G401.6 (cell line): ENCODE results near the gene CDON.

Experiments
- FAIRE-seq: peaks from 2 replicates; lab custom pipeline; 2012; peaks lifted over from hg19 to GRCh38; lab: Jason Lieb, UNC

CDON gene

DNA sequence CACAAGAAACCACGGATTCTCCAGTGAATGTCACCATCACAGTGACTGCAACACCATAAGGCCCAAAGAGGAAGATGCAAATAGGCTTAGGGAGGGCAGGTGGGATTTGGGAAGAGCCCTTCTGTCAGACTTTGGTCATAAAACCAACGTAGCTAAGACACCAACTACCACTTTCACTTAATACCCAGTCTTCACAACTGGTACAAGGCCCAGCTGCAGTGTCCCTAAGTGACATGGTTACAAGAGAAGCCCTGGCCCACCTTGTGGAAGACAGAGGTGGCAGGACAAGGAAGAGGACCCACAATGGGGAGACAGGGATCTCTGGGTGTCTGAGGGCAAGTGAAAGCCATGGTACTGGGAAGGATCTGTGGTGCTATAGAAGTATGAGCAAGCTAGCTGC is 106.8 kb downstream of the CDON start:
- no peak for FAIRE-seq

- no peak for FAIRE-seq
Measured at GRCh38 chr11:125954945-125955640, 107.6 kb downstream of the CDON start.

DNA sequence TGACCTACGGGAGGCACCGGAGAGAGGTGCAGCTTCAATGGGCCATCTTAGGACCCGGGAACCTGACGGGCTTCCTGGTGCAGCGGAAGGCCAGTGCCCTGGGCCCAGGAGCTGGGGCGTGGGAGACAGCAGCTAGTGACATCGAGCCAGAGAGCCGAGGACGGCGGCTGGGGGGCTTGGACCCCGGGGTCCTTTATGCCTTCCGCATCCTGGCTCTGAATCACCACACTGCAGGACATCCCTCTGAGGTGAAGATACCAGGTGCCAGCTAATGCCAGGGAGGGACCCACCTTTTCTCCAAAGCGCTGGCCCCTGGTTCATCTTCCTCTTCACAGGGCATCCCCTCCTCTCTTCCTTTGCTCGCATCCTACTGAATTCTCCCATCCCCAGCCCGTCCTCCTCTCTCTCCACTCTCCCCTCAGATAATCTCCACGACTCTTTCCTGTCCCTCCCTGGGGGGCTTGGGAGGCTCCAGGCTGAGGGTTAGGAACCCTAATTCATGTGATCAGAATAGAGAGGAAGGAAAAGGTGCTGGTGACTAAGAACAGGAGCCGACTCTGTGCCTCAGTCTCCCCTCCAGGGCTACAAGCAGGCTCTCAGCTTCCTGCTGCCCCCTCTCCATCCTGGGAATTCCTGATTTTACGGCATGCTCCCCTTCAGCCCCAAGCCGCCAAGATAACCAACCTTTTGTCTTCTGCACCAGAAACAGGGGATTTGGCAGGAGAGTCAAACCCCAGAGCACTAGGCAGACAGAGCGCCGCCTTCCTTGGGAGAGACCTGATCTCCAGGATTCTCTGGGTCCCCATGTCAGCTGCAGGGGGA is 108.3 kb downstream of the CDON start:
- FAIRE-seq = no peak

- no peak for FAIRE-seq
Measured at GRCh38 chr11:125953401-125953935, 109.2 kb downstream of the CDON start.

- FAIRE-seq = no peak
Measured at GRCh38 chr11:125952973-125953372, 109.7 kb downstream of the CDON start.

- no peak for FAIRE-seq
Measured at GRCh38 chr11:125952559-125952958, 110.1 kb downstream of the CDON start.

GRCh38 chr11:125951731-125952130 is 110.9 kb downstream of the CDON start:
- no peak for FAIRE-seq

DNA sequence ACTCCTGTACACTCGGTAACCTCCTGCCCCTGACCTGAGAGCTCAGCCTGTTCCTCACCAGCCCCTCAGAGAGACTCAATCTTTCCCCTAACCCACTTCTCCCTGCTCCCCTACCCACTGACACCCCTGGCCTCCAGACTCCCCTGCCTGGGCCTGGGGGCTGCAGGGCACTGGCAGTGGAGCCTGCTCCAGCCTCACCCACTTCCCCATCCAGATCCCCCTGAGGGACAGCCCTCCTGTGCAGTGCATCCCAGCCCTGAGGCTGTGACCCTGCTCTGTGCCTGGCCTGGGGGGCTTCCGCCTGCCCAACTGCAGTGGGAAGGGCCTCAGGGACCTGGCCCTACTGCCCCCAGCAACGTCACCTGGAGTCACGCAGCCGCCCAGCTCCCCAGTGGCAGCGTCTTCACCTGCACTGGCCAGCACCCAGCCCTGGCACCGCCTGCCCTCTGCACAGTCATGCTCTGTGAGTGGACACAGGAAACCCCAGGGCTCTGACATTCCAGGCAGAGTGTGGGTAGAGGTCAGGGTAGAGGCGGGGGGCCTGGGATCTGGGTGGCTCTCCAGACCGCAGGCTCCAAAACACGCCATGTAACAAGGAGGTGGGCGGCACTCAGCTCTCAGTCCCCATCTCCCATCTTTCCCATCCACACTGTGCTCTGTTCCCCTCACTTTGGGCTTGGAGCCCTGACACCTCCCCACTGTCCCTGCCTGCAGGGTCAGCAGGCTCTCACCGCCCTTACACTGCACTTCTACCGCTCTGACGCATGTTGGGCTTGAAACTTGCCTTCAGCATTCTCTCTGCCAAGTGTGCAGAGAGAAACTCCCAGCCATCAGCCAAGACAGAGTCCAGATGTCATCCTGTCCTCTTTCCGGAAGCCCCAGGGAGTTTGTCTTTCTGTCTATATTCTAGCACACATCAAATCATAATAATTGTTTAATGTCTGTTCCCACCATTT is 111.7 kb downstream of the CDON start:
- FAIRE-seq = no peak

DNA sequence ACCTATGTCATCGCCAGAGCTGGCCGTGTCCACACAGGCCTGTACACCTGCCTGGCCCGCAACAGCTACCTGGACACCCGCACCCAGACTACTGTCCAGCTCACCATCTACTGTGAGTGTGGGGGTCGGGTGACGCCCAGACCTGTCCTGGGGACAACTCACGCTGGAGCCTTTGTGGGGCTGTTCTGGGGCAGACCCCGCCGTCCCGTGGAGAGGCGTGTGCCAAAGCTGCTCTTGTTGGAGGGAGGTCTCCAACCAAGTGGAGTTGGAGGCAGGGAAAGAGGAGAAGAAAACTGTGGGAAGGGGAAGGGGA is 112.5 kb downstream of the CDON start:
- FAIRE-seq = no peak

DNA sequence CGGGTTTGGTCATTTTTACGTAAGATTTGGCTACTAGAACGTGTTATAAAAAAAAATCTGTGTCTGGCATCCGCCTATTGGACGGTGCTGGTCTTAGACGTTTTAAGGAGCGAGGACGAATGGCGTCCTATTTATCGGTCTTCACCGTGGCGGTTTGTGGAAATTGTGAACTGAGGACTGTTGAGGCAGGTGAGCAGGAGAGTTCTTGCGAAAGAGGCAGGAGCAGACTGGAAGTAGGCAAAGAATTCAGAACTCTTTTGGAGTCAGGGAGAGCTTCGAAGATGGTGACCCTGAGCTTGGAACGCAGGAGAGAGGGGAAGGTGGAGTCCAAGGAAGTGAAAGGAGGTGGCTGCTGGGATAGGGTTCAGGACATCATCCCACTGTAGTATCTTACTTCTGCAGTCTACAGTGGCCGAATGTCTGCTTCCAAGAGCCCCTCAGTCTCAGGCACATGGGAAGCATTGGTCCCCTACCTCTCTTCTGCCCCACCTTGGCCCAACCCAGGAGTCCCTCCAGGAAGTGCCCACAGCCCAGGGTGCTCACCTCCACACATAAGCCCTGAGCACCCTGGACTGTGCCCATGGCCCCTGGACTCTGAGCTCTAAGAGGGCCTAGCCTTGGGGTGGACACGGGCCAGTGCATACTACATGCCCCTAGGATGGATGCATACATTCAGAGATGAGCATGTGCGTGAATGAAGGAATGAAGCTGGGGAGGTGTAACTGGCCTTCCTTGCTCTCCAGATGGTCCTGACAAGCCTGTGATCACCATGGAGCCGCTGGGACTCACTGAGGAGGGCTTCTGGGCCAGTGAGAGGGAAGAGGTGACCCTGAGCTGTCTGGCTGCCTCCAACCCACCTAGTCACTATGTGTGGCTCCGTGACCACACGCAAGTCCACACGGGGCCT is 113.1 kb downstream of the CDON start:
- FAIRE-seq = no peak

- FAIRE-seq = no peak
Measured at GRCh38 chr11:125948278-125949051, 114.2 kb downstream of the CDON start.

DNA sequence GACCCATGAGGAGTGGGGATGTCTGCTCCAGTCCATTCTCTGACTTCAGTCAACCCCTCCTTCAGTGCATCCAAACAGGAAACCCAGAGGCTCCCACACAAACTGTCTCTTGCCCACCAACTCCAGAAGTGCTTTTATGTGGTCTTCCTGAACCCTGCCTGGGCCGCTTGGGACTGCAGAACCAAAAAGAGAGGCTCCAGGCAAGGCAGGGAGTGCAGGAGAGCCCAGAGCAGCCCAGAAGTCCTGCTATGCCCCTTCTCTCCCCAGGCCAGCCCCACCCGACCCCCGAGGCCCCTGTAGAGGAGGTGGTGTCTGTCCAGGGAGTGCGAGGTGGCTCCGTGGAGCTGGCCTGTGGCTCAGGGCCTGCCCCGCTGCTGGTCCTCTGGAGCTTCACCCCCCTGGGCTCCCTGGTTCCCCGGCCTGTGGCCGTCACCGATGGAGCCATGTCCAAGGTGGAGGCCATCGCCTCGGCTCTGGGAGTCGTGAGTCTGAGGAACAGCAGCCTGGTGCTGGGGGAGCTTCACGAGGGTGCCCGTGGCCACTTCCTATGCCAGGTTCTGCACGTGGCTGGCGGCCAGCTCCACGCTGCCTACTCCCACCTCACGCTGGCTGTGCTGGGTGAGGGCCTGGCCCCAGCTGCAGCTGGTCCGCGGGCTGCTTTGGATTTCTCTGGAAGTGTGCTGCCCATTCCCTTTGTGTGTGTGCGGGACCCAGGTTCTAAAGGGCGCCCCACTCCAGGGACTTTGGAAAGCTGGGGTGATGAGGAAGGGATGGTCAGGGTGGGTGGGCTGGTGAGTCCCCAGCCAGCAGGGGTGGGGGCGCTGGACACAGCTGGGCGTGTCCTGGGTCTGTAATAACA is 115.0 kb downstream of the CDON start:
- no peak for FAIRE-seq

- no peak for FAIRE-seq
Measured at GRCh38 chr11:125946712-125947418, 115.8 kb downstream of the CDON start.

GRCh38 chr11:125945797-125946520 is 116.7 kb downstream of the CDON start, which contains the start of gene VSIG10L2:
TSS of gene VSIG10L2 (plus strand) at chr11:125946044. CDS start at chr11:125946056, 12 bp downstream.
- FAIRE-seq = no peak

GRCh38 chr11:125945011-125945796 is 117.5 kb downstream of the CDON start:
- no peak for FAIRE-seq

DNA sequence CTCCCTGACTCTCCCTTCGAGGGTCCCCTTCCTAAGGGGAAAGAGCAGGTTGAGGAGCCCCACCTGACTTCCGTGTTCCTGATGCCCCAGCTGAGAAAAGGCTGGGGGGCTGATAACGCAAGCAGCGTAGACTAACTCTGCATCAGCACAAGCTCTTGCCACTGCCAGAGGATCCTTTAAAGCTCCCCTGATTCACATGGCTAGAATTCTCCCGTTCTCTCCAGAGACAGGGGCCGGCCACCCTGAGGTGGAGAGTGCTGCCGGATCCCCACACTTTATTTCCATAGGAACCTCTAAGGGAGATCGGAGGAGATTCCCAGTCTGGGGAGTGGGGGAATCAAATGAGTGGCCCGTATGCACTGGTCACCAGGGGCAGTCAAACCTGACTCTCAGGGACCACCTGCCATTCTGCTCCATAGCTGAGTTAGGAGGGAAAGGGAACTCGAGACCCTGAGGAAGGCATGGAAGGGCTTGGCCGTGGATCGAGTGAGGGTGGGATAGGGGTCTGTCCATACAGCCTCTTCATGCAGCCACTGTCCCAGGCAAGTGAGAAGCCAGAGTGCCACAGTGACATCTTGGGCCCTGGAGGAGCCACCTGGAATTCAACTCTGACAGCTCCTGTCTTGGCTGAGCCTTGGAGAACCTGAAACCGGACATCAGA is 118.2 kb downstream of the CDON start:
- FAIRE-seq = no peak
